H1 (cell line): Measurements from ENCODE around the gene CAMTA1. TPM values are rescaled to one million over a fixed set of nuclear protein-coding genes. Genes with fewer than 3 reads are reported as not detected.

Experiments
- ATF2 ChIP-seq: IDR thresholded peaks from 2 replicates; pipeline ENCODE4 v1.6.1; 2012; ENCODE audit warnings: low read length, inconsistent platforms
- CEBPB ChIP-seq: IDR thresholded peaks from 2 replicates; pipeline ENCODE4 v1.6.1; 2012; ENCODE audit warnings: low read depth, low read length
- CHD7 ChIP-seq: fragments of 300-600 bp; sonication (generic); IDR thresholded peaks from 2 replicates; pipeline ENCODE4 v1.7.1; 2012; ENCODE audit warnings: low read length, moderate library complexity, mild to moderate bottlenecking, inconsistent platforms; ENCODE audit not compliant: insufficient replicate concordance
- MAX ChIP-seq: IDR thresholded peaks from 2 replicates; pipeline ENCODE4 v1.6.1; 2012; ENCODE audit warnings: inconsistent platforms
- NANOG ChIP-seq: IDR thresholded peaks from 2 replicates; pipeline ENCODE4 v1.6.1; 2011; ENCODE audit warnings: low read length, low read depth, mild to moderate bottlenecking, inconsistent platforms; ENCODE audit not compliant: insufficient read depth, poor library complexity, severe bottlenecking
- POLR2AphosphoS5 ChIP-seq: IDR thresholded peaks from 2 replicates; pipeline ENCODE4 v1.6.1; 2011; ENCODE audit warnings: low read depth, low read length
- SP1 ChIP-seq: IDR thresholded peaks from 2 replicates; pipeline ENCODE4 v1.6.1; 2011; ENCODE audit warnings: low read depth, low read length
- polyA plus RNA-seq, 7 experiments: library from polyadenylated mRNA; depleted of rRNA in 3 of 7; stranded (reverse) in 5 of 7; unstranded in 2 of 7; fragments of >200 nt in 5 of 7; fragments of 200-250 nt in 2 of 7; gene quantifications; 1 replicate in 5 of 7; 2 replicates in 1 of 7; 4 replicates in 1 of 7; pipeline versions ENCODE4 v1.2.1 to v1.2.3, GENCODE V29; 2011 to 2013; ENCODE audit warnings: missing spikeins in 2 of 7, mixed read lengths in 2 of 7
- total RNA-seq: library from RNA; stranded (reverse); fragmentation: NEBNext Ultra II Directional; extraction: Animal tissue kit (Norgen Biotek cat#: 25700); gene quantifications from 2 replicates; pipeline ENCODE4 v1.2.1, GENCODE V29; 2021

CAMTA1 gene
- total and polyA plus RNA-seq, 2 of the 8 experiments (the other 6 are each of a cell fraction or from before 2014, with no cell fraction given), result 65.0 to 119 TPM

GRCh38 chr1:6915999-6916565 is 130.8 kb downstream of the CAMTA1 start (continued):
- TF ChIP-seq CHD7 (no peak), NANOG (no peak), SP1 (no peak), ATF2 (no peak), POLR2AphosphoS5 (no peak), CEBPB (no peak), MAX (no peak)
